GM10266 (cell line): ENCODE results near the gene TOP2B.

Experiments
- DNase-seq: peaks from one replicate; pipeline ENCODE4 v3.0.0; 2012; ENCODE audit errors: extremely low spot score
- TF ChIP-seq, protein P1 (sequence below): IDR thresholded peaks from 2 replicates; pipeline ENCODE4 v1.5.1; 2012; ENCODE audit warnings: mild to moderate bottlenecking, low read depth; ENCODE audit not compliant: control insufficient read depth, insufficient read depth; ENCODE audit errors: missing control alignments

The TOP2B gene

DNA sequence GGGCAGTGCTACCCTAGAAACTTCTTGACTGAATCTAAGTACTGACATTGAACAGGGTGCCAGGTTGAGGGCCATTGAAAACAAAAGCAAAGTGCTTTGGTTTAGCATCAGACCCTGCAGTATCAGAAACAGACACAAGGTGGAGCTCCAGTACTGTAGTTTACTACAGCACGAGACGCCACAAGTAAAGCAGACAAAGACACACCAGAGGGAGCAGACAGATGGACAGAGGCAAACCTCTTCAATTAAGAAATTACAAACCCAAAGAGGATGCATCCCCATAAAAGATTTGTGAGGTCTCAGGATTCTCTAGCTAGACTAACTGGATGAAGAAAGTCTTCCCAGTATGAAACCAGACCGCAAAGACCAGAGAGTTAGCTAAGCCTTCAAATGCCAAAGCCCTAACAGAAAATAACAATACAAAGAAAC is 16.6 kb downstream of the TOP2B start:
- TF ChIP-seq, protein P1, sequence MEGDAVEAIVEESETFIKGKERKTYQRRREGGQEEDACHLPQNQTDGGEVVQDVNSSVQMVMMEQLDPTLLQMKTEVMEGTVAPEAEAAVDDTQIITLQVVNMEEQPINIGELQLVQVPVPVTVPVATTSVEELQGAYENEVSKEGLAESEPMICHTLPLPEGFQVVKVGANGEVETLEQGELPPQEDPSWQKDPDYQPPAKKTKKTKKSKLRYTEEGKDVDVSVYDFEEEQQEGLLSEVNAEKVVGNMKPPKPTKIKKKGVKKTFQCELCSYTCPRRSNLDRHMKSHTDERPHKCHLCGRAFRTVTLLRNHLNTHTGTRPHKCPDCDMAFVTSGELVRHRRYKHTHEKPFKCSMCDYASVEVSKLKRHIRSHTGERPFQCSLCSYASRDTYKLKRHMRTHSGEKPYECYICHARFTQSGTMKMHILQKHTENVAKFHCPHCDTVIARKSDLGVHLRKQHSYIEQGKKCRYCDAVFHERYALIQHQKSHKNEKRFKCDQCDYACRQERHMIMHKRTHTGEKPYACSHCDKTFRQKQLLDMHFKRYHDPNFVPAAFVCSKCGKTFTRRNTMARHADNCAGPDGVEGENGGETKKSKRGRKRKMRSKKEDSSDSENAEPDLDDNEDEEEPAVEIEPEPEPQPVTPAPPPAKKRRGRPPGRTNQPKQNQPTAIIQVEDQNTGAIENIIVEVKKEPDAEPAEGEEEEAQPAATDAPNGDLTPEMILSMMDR: peak; percentile 89
- peak; percentile 53 for DNase-seq

DNA sequence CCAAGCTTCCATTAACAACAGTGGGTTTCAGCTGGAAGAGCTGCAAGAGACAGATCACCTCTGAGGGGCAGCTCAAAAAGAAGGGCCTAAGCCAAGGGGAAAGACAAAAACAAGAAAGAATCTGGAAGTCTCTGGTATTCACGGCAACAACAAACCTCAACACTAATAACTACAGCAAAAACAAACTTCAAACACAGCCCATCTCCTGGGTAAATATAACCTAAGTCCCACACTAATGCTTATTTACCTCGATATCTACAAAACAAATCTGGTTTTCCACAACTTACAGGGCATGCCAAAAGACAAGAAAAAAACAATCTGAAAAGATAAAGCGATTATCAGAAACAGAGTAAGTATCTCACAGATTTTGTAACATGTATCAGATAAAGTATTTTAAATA is 29.7 kb downstream of the TOP2B start:
- no peak for DNase-seq
- TF ChIP-seq, protein P1: no peak

DNA sequence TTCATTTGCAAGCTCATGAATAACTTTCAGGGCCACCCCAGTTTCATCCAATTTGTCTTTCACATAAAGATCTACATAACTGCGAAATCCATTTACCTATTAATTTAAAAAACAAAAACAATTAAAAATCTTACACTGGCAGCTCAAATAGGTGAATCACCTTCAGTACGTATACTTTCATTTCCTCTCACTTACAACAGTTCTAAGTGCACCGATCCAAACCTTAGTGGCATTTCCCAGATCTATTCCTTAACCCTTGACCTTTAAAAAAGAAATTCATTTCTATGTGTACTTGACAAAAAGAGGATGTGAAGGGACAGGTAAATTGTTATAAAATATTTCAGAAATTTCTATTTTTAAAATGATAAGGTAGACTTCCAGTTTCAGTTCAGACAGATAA is 30.8 kb downstream of the TOP2B start:
- TF ChIP-seq, protein P1: no peak

DNA sequence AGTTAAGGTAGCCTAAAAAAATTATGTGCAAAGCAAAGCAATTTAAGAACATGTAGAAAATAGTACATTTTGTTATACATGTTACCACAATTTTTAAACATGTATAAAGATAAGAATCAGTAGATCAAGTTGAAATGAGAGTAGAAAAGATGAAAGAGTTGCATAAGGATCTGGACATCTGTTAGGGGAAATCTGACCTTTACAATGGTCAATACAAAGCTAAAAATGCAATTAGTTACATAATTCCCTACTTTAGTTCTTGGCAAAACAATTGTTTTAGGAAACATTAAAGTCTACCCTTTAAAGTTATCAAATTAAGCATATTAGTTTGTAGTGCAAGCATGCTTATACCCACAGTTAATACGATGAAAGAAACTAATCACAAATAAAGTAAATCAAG is 32.7 kb downstream of the TOP2B start:
- DNase-seq: no peak
- TF ChIP-seq, protein P1: no peak

More for the DNA sequence above, 30.8 kb downstream of the TOP2B start:
- no peak for DNase-seq

DNA sequence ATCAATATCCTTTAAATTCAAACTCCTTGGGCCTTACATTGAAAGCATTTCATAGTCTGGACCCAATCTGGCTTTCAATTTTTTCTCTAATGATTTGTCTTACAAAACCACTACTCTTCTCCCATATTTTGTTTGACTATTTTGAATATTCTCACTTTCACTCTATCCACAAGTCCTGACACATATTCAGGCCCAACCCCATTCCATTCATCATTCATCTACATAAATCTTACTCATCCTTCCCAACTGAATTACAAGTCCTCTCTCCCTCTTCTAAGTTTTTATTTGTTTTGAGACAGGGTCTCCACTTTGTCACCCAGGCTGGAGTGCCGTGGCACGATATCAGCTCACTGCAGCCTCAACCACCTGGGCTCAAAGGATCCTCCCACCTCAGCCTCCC is 43.6 kb downstream of the TOP2B start:
- TF ChIP-seq, protein P1: no peak
- no peak for DNase-seq

DNA sequence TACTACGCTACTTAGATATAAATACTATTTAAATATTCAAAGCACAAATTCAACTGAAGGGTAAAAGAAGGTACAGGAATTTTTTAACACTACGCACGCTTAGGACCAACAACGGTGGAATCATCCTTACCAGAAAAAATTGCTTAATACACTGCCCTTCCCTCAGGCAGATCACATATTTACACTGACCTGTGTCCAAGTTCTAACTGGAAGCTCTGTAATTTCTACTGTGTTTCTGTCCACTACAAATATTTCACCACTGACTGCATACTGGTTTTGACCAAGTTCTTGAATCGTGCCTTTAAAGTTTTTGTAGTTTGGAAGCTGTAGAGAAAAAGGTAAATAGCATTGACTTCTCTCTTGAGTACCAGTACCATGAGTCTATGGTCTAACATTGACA is 44.2 kb downstream of the TOP2B start:
- TF ChIP-seq, protein P1: no peak
- no peak for DNase-seq

DNA sequence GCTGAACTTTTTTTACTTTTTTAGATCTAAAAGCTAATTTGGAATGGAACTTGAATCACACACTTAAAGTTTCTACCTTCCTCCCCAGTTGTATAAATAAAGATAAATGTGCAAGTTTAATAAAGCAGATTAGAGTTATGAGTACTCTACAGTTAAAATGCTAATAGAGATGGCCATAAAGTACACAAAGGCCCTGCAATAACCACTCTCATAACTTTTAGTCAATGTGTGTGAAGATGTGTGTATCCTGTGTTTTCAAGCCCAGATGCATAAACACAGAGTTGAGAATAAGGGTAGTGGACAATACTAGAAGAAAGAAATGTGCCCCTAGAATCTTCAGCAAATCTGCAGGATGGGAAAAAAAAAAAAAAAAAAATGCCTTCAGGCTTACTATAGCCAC is 45.3 kb downstream of the TOP2B start:
- TF ChIP-seq, protein P1: no peak
- DNase-seq: no peak
